SIG-M5 treated with dmso at 0.1 percent for 504 hours (cell line): ENCODE data around the gene CDC34.

Experiments
- DNase-seq: peaks from one replicate; lab custom pipeline; 2025; ENCODE audit not compliant: unreplicated experiment; lab: John Stamatoyannopoulos, UW

CDC34 gene, protein sequence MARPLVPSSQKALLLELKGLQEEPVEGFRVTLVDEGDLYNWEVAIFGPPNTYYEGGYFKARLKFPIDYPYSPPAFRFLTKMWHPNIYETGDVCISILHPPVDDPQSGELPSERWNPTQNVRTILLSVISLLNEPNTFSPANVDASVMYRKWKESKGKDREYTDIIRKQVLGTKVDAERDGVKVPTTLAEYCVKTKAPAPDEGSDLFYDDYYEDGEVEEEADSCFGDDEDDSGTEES

DNA sequence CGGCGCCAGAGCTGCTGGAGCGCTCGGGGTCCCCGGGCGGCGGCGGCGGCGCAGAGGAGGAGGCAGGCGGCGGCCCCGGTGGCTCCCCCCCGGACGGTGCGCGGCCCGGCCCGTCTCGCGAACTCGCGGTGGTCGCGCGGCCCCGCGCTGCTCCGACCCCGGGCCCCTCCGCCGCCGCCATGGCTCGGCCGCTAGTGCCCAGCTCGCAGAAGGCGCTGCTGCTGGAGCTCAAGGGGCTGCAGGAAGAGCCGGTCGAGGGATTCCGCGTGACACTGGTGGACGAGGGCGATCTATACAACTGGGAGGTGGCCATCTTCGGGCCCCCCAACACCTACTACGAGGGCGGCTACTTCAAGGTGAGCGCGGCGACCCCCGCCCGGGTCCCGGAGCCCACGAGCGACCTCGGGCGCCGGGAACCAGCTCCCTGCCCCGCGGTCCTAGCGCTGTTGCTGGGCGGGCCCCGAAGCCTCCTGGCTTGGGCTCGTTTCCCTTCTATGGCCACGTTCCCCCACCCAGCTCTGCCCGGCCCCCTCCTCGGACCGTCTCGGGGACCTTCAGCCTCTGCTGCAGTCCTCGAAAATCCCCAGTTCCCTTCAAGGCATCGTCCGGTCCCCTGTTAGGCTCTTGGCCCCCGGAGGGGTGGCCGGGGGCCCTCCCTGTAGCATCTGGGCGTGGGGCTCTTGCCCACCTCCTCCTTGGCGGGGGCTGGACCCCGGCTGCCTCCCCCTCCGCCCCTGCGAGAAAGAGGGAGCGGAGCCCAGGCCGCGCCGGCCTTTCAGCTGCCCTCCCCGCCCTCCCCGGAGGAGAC is at the start of gene CDC34:
CDC34 (plus strand) TSS at position 8 of the 808 bp plus-strand sequence; CDS start at position 180, 172 bp downstream.
- DNase-seq = no peak

DNA sequence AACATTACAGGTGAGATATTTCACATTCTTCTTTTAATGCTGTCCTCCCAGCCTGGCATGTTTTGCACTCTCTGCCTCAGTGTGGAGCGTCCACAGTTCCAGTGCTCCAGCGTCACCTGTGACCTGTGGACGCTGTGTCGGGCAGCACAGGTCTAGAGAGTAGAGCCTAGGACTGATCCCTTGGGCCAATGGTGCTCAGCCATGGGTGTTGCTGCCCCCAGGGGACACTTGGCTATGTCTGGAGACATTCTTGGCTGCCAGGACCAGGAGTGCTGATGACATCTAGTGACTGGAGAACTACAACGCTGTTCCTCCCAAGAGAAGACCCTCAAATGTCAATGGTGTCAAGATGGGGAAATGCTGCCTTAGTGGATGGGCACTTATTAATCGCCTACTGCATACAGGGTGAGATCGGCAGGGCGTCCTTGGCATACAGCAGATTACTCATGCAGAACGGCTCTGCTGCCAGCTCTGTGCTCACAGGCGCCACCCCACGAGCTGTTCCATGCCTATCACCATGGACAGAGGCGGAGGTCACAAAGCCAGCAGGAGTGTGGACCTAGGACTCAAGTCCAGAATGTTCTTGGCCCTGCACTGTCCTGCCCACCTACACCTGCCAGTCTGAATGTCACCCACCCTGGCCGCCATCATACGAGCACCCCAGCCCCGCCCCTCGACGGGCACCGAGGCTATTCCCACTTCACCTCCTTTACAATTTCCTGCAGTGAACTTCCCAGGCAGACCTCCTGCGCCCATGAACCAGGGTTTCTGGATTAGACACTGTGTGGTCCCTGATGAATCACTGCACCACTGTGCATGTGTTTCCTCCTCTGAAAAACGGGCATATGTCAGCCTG is 49.1 kb upstream of the CDC34 start:
- no peak for DNase-seq

DNA sequence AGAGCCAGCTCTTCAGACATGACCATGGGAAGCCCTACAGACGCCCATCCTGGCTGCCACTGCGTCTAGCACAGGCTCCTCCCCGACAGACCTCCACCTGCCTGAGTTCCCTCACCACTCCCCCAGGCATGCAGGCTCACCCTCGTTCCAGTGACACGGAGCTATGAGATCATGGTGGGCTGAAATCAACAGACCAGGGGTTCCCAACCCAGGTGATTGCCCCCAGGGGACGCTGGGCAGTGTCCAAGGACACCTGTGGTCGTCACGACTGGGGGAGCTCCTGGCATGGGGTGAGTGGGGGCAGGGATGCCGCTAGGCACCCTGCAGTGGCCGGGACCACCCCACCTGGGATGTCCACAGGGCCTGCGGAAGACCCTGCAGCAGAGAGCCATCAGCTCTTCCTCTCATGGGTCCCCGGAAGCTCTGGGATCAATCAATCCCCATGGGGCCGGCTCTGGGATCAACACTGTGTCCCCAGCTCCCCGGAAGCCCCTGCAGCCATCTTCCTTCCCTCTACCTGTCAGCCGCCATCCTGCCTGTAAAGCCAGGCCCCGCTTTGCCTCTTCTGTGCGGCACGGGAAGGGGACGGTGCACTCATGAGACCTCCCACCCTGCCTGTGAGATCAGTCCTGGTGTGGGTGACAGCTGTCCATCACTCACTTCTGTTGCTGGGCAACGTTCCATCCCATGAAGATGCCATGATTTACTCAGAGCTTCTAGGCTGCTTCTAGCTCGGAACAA is 48.1 kb upstream of the CDC34 start:
- DNase-seq = no peak

DNA sequence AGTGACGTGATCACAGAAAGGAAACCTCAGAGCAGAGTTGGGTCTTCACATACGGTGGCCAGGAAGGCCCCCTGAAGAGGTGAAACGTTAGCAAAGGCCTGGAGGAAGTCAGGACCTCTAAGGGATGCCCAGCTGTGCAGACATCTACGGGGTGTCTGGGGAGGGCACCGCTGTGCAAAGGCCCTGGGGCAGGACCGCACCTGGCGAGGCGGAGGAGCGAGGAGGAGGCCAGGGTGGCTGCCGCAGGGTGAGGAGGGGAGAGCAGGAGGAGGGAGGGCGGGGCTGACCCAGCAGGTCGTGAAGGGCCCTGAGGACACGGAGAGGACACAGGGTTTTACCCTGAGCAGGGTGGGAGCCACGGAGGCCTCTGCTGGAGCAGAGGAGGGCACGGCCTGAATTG is 47.1 kb upstream of the CDC34 start:
- DNase-seq = no peak

DNA sequence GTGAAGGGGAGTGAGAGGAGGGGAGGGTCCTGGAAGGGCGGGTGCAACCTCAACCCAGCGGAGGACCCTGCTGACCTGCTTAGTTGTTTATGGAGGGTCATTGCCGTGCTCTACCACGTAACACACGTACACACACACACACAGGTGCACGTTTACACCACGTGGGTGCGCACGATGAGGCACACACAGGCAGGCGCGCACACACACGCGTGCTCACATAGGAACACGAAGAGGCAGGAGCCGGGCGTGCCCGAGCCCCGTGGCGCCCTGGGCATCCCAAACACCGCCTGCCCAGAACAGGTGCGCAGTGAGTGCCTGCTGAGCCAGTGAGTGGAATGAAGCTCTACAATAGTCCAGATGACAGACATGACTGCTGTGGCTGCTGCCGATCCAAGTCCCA is 46.5 kb upstream of the CDC34 start:
- DNase-seq = no peak

DNA sequence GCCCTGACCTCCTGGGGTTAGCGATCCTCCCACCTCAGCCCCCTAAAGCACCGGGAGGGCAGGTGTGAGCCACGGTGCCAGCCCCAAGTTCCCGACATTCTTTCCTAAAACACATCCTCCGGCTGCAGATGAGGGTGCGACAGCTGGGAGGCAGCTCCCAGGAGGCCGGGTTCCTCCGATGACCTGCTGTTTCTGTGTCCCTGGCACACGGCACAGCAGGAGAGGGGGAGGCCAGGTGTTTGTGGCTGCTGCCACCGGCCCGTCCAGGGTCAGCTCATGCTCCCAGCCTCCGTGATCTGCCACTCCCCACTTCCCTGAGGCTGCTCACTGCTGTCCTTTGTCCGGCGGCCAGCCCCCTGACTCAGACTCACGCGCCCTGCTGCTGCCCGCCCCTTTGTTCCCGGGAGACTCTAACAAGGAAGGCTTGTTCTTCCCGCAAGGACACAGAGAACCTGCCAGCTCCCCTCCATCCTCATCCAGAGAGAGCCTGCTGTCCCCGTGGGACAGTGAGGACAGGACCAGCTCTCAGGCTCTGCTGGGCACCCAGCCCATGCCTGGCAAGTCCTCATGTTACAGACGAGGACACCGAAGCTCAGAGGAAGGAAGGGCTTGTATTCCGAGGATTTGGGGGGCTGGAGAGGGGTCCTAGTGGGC is 45.9 kb upstream of the CDC34 start:
- DNase-seq = no peak

DNA sequence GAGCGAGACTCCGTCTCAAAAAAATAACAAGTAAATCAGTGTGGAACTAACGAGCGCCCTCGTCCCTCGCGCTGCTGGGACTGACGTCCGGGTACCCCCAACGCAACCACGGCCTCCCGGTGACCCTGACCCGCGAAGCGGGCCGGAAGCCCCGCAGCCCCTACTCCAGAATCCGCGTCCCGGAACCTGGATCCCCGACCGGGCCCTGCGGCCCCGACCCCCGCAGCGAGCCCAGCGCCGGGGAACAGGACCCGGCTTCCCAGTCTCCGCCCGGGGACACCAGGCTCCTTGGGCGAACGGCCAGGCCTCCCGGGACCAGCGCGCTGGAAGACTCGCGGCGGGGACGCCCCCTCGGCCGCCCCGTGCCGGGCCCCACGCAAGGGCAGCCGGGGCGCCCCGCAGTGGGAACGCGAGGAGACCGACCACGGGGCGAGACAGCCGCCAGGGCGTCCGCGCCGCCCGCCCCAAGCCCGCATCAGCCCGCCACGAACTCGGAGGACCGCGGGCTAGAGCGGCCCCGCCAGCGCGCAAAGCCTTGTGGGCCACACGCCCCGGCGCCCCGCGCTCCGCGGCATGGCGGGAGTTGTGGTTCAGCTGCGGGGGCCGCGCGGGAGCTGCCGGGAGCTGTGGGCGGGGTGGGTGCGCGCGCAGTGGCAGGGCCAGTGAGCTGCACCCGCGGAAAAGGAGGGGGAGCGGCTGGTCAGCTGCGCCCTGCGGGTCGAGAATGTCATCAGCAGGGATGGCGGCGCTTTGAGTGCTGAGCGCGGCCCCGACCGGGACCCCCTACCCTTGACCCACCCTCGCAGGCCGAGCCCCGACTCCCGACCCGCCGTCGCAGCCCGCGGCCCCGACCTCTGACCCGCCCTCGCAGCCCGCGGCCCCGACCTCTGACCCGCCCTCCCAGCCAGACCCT is 42.8 kb upstream of the CDC34 start:
- DNase-seq = peak; percentile 81

DNA sequence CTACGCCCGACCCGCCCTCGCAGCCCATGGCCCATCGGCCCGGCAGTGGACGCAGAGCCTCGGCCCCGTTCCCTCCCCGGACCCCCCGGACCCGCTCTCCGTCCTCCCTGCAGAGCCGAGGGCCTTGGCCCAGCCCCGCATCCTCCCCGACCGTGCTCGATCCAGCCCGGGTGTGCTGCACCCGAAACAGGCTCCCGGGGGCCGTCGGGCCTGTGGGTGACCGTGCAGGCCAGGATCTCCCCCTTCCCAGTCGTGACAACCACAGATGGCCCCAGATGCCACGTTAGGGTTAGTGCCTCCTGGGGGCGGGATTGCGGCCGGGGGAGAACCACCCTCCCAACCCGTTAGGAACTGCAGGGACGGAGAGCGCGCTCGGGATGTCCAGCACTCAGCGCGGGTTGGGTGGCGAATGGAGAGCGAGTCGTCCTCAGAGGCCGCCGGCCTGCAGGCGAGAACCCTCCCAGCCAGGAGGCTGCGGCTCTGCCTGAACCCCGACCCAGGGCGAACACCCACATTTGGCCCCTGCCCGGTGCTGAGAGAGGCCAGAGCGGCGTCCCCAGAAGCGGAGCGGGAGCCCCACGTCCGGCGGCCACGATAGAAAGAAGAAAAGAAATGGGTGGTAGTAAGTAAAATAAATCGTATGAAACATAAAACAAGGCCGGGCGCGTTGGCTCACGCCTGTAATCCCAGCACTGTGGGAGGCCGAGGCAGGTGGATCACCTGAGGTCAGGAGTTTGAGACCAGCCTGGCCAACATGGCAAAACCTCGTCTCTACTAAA is 42.0 kb upstream of the CDC34 start:
- no peak for DNase-seq

DNA sequence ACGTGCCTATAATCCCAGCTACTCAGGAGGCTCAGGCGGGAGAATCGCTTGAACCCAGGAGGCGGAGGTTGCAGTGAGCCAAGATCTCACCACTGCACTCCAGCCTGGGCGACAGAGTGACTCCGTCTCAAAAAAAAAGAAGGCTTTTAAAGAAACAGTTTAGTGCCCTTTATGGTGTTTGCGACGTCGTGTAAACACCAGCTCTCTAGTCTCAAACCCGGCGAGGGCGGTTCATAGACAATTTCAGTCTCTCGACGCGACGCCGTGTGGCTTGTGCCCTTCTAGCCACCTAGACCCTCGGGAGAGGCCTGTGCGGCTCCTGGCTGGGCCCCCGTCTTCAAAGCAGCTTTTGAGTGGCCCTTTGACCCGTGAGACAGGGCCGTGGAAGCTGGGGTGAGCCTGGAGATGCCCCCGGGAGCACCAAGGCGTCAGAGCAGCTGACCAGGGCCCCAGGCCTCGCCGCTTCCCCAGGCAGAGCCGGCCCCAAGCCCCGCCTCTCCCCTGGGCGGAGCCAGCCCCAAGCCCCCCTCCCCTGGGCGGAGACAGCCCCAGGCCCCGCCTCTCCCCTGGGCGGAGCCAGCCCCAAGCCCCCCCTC is 40.3 kb upstream of the CDC34 start:
- DNase-seq = no peak

DNA sequence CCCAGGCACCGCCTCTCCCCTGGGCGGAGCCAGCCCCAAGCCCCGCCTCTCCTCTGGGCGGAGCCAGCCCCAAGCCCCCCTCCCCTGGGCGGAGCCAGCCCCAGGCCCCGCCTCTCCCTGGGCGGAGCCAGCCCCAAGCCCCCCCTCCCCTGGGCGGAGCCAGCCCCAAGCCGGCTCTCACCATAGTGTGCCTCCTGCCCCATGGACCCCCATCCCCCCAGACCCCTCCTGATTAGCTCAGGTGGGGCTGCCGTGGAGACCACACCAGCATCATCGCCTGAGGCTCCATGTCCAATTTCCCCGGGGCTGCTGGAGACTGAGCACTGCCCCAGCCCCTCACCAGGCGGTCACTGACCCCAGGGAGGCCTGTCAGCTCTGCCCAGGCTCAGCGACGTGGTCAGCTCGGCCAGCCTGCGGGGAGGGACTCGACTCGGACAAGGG is 39.4 kb upstream of the CDC34 start:
- DNase-seq = no peak

DNA sequence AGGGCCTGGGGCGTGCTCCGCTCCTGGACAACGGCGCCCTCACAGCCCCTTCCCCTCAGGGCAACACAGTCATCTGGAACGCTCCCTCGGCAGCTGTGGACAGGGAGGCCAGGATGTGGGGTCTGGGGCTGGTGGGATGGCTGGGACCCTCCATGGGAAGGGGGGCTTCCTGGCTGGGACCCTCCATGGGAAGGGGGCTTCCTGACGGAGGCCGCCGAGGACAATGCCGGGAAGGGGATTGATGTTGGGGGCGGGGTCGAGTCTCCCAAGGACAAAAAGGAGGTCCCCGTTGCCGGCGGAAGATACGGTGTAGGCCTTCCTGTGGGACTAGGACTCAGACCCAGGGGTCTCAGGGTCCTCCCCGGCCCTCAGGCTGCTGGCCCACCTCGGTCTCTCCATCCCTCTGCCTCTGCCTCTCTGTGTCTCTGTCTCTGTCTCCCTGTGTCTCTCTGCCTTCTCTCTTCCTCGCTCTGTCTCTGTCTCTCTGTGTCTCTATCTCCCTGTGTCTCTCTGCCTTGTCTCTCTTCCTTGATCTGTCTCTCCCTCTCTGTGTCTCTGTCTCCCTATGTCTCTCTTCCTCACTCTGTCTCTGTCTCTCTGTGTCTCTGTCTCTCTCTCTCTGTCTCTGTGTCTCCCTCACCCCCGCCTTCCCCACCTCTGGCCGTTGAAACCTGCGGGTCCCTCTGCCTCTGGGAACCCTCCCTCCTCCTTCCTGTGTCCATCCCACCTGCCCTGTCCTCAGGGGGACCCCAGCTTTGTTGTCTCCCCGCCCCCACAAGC is 38.0 kb upstream of the CDC34 start:
- DNase-seq = no peak

DNA sequence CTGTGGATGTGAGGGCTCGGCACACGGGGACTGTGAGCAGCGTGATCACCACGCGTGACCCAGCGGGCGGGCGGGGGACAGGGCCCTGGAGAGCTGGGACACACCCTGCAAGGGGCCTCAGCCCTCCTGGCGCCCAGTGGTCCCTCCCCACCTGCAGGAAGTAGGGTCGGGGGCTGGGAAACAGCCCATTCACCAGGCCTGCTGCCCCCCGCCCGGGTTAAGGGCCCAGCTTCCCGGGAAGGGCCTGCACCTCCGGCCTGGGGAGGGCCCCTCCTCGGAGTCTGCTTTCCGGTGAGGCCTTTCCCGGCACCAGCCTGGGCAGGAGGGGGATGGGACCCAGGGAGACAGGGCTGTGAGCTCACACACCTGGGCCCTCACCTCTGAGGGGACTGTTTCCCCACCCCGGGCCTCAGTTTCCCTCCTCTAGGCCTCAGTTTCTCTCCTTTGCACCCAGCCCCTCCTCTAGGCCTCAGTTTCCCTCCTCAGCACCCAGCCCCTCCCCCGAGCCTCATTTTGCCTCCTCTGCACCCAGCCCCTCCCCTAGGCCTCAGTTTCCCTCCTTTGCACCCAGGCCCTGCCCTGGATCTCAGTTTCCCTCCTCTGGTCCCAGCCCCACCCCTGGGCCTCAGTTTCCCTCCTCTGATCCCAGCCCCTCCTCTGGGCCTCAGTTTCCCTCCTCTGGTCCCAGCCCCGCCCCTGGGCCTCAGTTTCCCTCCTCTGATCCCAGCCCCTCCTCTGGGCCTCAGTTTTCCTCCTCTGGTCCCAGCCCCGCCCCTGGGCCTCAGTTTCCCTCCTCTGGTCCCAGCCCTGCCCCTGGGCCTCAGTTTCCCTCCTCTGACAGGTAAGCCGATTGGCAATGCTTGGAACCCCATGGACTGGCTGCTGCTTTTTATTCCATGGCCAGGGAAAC is 37.1 kb upstream of the CDC34 start:
- DNase-seq = no peak

DNA sequence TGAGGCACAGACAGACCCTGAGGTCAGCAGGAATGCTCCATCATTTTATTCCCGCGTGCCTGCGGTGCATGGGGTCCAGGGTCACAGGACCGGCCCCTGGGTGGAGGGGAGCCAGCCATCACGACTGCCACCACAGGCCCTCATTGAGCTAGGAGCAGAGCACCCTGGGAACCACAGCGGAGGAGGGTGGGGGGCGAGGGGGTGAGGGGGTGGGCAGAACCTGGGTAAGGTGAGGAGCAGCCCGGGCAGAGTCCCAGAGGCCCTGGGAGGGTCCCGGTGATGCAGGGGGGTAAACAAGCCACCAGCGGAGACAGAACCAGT is 36.5 kb upstream of the CDC34 start:
- no peak for DNase-seq

DNA sequence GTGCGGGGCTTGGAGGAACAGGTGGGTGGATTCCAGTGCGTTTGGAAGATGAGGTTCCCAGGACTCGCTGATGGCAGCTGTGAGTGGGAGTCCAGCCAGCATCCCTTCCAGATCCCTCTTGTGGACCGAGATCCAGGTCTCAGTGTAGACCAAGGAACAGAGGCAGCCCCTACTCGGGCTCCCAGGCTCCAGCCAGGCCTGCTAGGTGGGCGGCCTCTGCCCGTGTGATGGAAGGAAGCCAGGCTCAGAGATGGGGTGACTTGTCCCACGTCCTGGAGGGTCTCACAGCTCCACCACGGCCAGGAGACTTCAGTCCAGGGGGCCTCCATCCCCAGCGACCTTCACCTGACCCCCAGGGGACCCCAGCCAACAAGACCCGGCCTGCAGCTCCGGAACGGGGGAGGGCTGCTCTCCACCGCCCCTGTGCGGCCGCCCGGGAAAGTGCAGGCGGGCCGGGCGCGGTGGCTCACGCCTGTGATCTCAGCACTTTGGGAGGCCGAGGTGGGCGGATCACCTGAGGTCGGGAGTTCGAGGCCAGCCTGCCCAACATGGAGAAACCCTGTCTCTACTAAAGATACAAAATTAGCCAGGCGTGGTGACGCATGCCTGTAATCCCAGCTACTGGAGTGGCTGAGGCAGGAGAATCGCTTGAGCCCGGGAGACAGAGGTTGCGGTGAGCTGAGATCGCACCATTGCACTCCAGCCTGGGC is 36.0 kb upstream of the CDC34 start:
- no peak for DNase-seq

DNA sequence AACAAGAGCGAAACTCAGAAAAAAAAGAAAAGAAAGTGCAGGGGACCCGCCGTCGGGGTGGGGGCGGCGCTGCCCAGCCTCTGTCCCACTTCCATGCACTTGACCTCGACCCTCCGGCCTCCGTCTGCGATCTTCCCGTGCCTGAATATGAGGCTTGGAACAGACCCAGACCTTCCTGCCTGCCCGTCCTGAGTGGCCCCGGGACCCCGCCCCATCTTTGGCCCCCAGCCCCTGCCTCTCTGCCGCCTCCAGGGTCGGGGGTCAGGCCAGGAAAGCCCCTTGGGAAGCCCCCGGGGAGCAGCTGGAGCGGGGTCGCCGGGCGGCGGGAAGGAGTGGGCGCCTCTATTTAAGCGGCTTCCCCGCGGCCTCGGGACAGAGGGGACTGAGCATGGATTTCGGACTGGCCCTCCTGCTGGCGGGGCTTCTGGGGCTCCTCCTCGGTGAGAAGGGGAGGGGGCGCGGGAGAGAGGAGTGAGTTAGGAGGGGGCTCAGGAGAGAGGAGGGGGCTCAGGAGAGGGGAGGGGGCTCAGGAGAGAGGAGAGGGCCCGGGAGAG is 35.4 kb upstream of the CDC34 start, which contains the start of gene MADCAM1:
MADCAM1 (plus strand) TSS at position 375 of the 554 bp plus-strand sequence; CDS start at position 389, 14 bp downstream.
- DNase-seq = no peak

DNA sequence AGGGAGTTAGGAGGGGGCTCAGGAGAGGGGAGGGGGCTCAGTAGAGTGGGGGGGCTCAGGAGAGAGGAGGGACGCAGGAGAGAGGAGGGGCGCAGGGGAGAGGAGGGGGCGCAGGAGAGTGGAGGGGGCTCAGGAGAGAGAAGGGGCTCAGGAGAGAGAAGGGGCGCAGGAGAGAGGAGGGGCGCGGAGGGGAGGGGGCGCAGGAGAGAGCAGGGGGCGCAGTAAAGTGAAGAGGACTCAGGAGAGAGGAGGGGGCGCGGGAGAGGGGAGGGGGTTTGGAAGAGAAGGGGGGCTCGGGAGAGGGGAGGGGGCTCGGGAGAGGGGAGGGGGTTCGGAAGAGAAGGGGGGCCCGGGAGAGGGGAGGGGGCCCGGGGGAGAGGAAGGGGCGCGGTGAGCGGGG is 34.6 kb upstream of the CDC34 start:
- DNase-seq = no peak
